Kidney (tissue), 14 donors: ENCODE data around the gene KDM8. TPM values are rescaled to one million over a fixed set of nuclear protein-coding genes. Genes with fewer than 3 reads are reported as not detected.

Experiments
- DNase-seq, 5 donors: peaks; one replicate each; pipeline ENCODE4 v3.0.0-alpha.2; 2013 to 2020
- FAIRE-seq: peaks from 2 replicates; lab custom pipeline; 2012; peaks lifted over from hg19 to GRCh38; lab: Jason Lieb, UNC
- H3K27ac ChIP-seq, 2 donors: one replicate each; pipeline ENCODE4 v1.7.0; 2013; ENCODE audit warnings: low read depth in 2 of 2, low read length in 2 of 2, inconsistent platforms in 1 of 2
- H3K27me3 ChIP-seq: one replicate; pipeline ENCODE4 v1.7.1; 2013; ENCODE audit warnings: low read length, inconsistent platforms; ENCODE audit not compliant: control insufficient read depth, insufficient read depth
- H3K36me3 ChIP-seq, 3 donors: one replicate each; pipeline versions ENCODE4 v1.7.0 to v1.7.1; 2013; ENCODE audit warnings: low read length in 3 of 3, control low read depth in 1 of 3, inconsistent platforms in 1 of 3; ENCODE audit not compliant: insufficient read depth in 3 of 3, control insufficient read depth in 2 of 3
- H3K4me1 ChIP-seq, 3 donors: one replicate each; pipeline versions ENCODE4 v1.7.0 to v1.7.1; 2013; ENCODE audit warnings: low read length in 3 of 3, inconsistent platforms in 1 of 3, low read depth in 1 of 3; ENCODE audit not compliant: control insufficient read depth in 2 of 3, insufficient read depth in 2 of 3
- H3K4me3 ChIP-seq, 3 donors: one replicate each; pipeline versions ENCODE4 v1.7.0 to v1.8.1; 2013; ENCODE audit warnings: low read length in 3 of 3, control low read depth in 1 of 3, inconsistent platforms in 1 of 3
- H3K9ac ChIP-seq, 3 donors: one replicate each; pipeline versions ENCODE4 v1.7.0 to v1.7.1; 2013; ENCODE audit warnings: low read length in 3 of 3, control low read depth in 1 of 3, inconsistent platforms in 1 of 3
- H3K9me3 ChIP-seq, 3 donors: one replicate each; pipeline versions ENCODE4 v1.7.0 to v1.7.1; 2013; ENCODE audit warnings: low read length in 3 of 3, control low read depth in 1 of 3, inconsistent platforms in 1 of 3; ENCODE audit not compliant: control insufficient read depth in 2 of 3, insufficient read depth in 1 of 3
- intact Hi-C: fragments of 100-400 bp; cut with DNase I; formaldehyde crosslinking; loops from one replicate; pipeline ENCODE4 v1.11.1; 2022
- polyA plus RNA-seq: library from polyadenylated mRNA; stranded (reverse); fragments of 350-450 nt; fragmentation: Illumina TruSeq; extraction: RNeasy Lipid Tissue Mini Kit (QIAGEN cat#74804); gene quantifications from one replicate; pipeline ENCODE4 v1.2.3, GENCODE V29; 2014; ENCODE audit warnings: low read depth, low replicate concordance; ENCODE audit not compliant: insufficient read depth
- total RNA-seq: library from RNA; stranded (reverse); fragmentation: NEBNext Ultra II Directional; extraction: Animal tissue kit (Norgen Biotek cat#: 25700); gene quantifications from one replicate; pipeline ENCODE4 v1.2.1, GENCODE V29; 2021
- TF ChIP-seq, protein P1 (sequence below): IDR thresholded peaks from 3 replicates; pipeline ENCODE4 v1.5.1; 2012; ENCODE audit warnings: mild to moderate bottlenecking, moderate library complexity, borderline replicate concordance; ENCODE audit not compliant: insufficient read depth; ENCODE audit errors: extremely low read depth
- donor health status: control.
- donor health status: control.
- donor health status: control.
- donor health status: control.
- donor health status: control.
- donor health status: DM: yes; HTN: yes; CAD: no.
- donor health status: Normal renal cell carcinoma (clear cell type).

The KDM8 gene
- total and polyA plus RNA-seq, 2 donors from 2014 or later: 6.3 to 8.5 TPM

DNA sequence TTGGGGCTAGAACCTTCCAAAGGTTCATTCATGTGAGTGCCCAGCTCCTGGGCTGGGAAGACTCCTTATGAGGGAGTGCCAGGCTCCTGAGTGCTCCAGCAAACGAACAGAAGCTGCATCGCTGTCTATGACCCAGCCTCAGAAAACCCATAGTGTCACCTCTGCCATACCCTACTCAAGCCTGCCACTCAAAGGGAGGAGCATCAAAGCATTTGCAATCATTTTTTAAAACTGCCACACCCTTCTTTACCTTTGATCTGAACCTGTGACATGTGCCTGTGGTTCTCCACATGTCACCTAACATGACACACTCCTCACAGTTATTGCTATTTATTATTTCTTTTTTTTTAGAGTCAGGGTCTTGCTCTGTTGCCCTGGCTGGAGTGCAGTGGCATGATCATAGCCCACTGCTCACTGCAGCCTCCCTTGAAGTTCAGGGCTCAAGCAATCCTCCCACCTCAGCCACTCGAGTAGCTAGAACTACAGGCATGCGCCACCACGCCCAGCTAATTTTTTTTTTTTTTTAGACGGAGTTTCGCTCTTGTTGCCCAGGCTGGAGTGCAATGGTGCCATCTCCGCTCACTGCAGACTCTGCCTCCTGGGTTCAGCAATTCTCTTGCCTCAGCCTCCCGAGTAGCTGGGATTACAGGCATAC lies 7.3 kb upstream of the KDM8 start:
- intact Hi-C loops: no loop called here
- Histone ChIP-seq H3K9ac (no peak overlapping the region), H3K36me3 (no peaks in the 10 kb centered on the region), H3K4me1 (no peaks in the 10 kb centered on the region), H3K9me3 (no peaks in the 10 kb centered on the region), H3K27me3 (no peaks in the 10 kb centered on the region), H3K27ac (no peak overlapping the region), H3K4me3 (no peak overlapping the region)
- DNase-seq (no peak), FAIRE-seq (no peak)
- TF ChIP-seq, protein P1, sequence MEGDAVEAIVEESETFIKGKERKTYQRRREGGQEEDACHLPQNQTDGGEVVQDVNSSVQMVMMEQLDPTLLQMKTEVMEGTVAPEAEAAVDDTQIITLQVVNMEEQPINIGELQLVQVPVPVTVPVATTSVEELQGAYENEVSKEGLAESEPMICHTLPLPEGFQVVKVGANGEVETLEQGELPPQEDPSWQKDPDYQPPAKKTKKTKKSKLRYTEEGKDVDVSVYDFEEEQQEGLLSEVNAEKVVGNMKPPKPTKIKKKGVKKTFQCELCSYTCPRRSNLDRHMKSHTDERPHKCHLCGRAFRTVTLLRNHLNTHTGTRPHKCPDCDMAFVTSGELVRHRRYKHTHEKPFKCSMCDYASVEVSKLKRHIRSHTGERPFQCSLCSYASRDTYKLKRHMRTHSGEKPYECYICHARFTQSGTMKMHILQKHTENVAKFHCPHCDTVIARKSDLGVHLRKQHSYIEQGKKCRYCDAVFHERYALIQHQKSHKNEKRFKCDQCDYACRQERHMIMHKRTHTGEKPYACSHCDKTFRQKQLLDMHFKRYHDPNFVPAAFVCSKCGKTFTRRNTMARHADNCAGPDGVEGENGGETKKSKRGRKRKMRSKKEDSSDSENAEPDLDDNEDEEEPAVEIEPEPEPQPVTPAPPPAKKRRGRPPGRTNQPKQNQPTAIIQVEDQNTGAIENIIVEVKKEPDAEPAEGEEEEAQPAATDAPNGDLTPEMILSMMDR: no peak

DNA sequence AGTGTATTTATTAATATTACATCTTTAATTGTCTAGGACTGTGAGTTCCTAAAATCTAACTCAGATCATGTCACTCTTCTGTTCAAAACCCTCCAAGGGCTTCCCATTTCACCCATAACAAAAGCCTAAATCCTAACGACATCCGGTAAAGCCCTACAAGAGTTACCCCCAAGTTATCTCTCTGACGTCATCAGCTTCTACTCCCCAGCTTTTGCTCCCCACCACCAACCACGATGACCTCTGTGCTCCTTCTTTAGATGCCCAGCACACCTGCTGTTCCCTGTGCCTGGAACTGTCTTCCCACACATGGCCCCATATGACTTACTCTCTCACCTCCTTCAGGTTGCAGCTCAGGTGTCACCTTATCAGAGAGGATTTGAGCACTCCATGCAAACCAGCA lies 6.3 kb upstream of the KDM8 start:
- FAIRE-seq: no peak
- TF ChIP-seq, protein P1: no peak
- Histone ChIP-seq H3K9me3 (no peaks in the 10 kb centered on the region), H3K4me3 (no peak overlapping the region), H3K9ac (no peak overlapping the region), H3K4me1 (no peaks in the 10 kb centered on the region), H3K27ac (no peak overlapping the region), H3K36me3 (no peaks in the 10 kb centered on the region), H3K27me3 (no peaks in the 10 kb centered on the region)
- intact Hi-C loops: no loop called here
- DNase-seq: no peak

DNA sequence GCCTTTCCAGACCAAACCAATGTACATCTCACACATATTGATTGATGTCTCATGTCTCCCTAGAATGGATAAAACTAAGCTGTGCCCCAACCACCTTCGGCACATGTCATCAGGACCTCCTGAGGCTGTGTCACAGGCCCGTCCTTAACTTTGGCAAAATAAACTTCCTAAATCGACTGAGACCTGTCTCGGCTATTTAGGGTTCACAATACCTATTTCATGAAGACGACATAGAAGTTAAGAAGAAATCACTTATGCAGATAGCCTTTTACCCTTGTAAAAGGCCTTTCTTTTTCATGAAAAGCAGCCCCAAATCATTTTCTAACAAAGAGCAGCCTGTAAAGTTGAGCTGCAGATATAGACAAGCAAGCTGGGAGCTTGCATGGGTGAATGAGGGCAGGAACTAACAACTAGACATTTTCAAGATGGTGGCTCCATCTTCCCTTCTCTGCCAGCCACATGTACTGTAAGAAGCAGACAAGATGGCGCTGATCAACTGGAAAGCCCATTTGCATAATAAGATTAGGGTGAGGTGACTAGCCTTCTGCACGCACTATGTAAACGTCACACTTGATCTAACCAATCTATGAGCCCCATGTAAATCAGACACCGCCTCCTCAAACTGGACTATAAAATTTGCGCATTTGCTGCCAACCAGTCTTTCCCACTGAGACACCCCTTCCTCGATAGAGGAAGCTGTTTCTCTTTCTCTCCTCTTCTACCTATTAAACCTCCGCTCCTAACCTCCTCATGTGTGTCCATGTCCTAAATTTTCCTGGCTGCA lies 4.7 kb upstream of the KDM8 start:
- no peak for FAIRE-seq
- intact Hi-C loops: no loop called here
- TF ChIP-seq, protein P1: no peak
- H3K9ac ChIP-seq: no peak overlapping the region
- no peak overlapping the region for H3K27ac ChIP-seq
- H3K9me3 ChIP-seq: no peaks in the 10 kb centered on the region
- H3K4me1 ChIP-seq: peaks cover 0 to 5% (median 4%) of the 10 kb centered on the region in 3 donors
- H3K27me3 ChIP-seq: no peaks in the 10 kb centered on the region
- H3K4me3 ChIP-seq: no peak overlapping the region
- no peak for DNase-seq
- no peaks in the 10 kb centered on the region for H3K36me3 ChIP-seq
